Activated CD4-positive, CD25-positive, alpha-beta regulatory T cell (primary cell): ENCODE data around the gene DYSF.
"Not testable (repeated sequence)": the region's sequence is repeated elsewhere in the genome, so short reads cannot be mapped to it uniquely, and the experiment has no call there.

Experiments used
- DNase-seq, 4 experiments: peaks; one replicate each; lab custom pipeline; 2025; lab: John Stamatoyannopoulos, UW

The DYSF gene

DNA sequence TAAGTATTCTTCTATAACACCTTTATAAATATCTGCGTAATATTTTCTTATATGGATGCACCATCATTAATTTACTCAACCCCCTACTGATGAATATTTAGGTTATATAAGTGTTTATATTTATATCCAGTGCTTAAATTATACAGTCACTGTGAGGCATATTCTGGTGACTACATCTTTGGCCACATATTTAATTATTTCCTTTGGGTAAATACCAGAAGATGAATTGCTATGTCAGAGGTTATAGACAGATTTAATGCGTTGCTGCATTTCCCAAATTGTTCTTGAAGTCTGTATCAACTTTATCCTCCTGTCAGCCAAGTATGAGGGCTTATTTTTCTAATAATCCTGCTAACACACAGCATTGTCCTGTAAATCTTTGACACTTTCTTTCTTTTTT lies 18.7 kb downstream of the DYSF start:
- no peak for DNase-seq

DNA sequence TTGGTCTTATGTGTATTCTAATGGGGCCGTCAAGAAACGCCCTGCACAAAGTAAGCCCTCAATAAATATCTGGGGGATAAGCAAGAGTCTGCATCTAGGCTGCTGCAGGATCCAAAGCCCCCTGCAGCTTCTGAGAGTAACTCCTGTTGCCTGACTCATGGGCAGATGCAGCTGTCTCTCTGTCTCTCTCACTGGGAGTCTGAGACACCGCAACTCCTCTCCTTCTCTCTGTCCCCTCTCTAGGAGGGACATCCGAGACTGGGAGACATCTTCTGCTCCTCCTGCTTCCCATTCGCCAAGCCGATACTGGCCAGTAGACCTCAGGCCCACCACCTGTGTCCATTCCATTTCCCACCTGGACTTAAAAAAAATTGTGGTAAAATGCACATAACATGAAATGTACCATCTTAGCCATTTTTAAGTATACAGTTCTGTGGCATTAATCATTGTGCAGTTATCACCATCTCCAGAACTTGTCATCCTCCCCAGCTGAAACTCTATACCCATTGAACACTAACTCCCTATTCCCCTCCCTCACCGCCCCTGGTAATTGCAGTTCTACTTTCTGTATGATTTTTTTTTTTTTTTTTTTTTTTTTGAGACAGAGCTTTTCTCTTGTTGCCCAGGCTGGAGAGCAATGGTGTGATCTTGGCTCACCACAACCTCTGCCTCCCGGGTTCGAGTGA lies 20.1 kb downstream of the DYSF start:
- no peak for DNase-seq

DNA sequence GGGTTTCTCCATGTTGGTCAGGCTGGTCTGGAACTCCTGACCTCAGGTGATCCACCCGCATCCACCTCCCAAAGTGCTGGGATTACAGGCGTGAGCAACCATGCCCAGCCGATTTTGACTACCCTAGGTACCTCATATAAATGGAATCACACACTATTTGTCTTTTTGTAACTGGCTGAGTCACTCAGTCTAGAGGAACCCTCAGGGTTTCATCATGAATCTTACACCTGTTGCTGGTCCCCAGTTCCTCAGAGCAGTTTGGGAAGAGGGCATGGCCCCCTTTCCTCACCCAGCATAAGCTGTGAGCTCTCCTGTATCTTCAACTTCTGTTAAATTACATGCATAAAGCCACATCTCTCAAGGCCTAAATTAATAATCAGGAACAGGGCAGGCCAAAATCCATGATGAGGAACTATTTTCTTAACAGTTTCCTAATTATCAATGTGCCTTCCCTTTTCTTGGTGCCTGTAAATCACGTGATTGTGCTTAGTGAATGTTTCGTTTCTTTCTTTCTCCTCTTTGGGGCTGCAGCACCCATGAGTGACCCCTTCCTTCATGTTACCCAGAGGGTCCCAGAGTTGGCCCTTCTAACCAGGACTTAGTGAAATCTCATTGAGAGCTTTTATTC lies 20.9 kb downstream of the DYSF start:
- no peak for DNase-seq

DNA sequence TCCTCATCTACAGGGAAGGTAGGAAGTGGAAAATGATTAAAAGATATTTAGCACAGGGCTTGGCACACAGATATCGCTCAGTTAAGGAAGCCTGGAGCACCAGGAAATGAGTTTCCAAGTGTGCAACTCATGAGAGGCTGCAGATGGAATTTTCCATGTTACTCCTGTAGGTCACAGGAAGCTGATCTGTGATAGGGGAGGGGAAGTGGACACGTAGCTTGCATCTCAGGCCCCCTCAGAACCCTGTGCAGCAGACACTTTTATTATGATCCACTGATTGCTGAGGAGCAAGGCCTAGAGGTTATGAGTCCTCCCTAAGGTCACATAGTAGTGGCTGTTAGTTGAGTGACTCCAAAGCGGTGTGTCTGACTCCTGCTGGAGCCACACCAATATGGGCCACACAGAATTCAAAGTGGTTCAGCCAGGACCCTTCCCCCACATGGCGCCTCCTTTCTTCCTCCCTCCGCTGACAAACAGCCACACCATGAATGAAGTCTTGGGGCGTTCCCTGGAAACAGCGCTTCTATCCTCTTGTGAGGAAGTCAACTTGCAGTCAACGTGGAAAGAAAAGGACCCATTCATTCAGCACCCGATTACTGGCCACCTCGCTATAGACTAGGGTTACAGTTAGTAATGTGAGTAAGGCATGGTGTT lies 21.5 kb downstream of the DYSF start:
- DNase-seq = no peak

DNA sequence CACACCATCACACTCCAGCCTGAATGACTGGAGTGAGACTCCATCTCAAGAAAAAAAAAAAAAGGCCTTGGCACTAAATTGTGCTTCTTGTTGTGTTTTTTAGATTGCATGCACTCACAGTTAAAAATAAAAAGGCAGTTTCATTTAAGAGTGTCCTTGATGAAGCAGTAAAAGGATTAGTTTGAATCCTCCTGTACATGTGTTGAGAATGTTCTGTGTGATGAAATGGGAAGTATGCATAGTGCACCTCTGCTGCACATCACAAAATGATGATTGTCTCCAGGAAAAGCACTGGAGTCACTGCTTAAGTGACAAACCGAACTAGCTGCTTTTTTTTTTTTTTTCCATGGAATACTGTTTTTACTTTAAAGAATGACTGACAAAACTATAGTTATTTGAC lies 23.1 kb downstream of the DYSF start:
- no peak for DNase-seq

DNA sequence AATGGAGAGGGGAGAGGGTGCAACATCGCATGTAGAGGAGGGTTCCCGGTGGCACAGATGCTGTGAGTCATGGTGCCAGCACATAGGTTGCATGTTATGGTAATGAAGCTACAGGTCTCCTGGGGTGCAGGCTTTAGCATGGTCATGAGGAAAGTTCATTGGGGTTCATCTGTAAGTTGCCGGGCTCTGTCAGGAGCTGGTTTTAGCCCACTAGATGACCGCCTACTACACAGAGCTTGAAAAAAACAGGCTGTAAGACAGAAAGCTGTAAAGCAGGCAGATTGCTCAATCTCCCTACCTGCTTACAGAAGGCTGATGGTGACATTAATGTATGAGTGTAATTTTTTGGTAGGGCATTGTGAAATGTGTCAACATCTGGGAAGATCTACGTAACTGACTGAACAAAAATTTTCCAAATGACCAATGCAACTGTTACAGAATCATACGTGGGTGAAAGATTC lies 23.9 kb downstream of the DYSF start:
- DNase-seq = no peak

DNA sequence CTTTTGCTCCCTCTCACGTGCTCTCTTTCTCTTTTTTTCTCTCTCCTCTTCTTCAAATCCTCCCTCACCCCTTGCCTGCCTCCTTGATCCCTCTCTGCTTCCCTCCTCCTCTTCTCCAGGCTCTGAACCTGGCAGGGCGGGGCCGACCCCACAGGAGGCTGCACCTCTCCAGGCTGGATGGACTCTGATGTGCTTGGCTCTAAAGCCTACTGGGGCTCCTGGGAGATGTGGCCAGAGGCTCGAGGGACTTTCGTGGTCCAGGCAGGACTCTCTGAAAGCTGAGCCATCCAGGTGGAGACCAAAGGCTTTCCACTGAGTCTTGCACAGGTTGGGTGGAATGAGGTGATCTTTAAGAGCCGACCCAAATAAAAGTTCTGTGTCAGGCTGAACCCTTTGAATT lies 25.4 kb downstream of the DYSF start:
- DNase-seq = no peak

DNA sequence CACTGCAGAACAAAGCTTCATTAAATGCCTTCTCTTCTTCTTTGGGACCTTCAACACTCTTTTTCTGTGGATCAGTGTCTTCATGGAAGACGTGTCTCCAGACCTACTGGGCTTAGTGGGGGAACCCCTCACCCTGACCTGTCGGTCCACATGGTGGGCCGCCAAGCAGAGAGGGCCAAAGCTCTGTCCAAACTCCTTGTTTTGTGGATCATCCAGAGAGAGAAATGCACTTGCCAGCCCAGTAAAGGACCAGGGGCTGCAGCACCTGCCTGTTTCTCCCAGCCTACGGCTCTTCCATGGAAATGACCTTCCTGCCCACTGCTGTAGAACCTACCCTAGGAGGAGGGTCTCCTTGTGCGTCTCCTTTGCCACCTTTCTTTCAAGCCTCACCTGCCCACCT lies 25.9 kb downstream of the DYSF start:
- DNase-seq = no peak

DNA sequence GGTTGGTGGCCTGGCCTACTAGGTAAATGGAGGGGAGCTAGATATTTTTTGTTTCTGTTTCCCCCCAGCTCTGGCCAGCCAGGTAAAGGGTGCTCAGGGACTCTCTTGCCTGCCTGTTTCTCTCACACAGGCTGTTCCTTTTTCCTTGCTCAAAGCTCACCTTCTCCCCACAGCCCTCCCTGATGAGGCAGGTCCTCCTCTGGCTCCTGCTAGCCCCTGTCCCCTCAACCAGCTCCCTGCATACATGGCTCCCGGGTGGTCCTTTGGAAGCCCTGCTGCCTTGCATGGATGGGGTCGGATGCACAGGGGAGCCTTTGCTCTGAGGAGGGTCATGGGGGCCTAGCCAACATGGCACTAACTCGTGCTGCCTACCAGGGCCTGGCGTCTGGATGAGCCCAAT lies 27.8 kb downstream of the DYSF start:
- no peak for DNase-seq

DNA sequence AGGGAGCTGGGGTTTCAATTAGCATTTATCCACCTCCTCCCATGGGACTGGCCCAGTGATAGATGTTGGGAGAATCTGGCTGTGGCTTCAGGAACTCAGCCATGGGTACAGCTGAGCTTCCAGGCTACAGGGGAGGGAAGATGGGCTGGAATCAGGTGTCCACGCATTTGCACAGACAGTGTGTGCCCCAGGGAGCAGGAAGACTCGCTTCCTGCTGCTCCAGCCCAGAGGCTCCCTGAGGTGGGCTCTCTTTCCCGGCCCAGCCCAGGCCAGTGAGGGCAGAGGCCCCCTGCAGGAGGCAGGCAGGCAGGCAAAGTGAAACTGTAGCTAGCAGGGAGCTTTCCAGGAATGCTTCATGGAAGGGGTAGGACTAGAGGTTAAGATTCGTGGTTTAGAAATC lies 28.7 kb downstream of the DYSF start:
- no peak for DNase-seq

DNA sequence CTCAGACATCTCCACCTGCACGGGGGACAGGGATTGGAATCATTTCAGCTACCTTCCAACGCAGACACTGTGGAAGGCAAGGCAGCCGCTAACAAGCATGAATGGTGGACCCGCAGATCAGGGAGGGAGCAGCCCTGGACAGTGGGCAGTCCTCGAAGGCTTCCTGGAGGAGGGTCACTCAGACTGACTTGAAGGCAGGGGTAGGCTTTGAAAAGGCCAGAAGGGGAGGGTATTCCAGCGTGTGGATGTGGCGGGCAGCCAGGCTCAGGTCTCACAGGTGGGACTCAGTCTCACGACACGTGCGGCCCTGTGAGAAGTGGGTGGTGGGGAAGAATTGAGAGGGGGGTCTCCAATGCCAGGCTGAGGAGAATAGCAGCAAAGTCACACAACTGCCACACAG lies 29.9 kb downstream of the DYSF start:
- no peak for DNase-seq

DNA sequence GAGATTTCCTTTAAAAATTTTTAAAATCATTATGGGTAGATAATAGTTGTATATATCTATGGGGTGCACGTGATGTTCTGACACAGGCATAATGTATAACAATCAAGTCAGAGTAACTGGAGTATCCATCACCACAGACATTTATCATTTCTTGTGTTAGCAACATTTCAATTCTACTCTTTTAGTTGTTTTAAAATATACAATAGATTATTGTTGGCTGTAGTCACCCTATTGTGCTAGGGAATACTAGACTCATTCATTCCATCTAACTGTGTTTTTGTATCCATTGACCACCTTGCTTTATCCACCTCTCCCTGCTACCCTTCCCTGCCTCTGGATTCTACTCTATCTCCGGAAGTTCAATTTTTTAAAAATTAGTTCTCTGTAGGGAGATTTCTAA lies 31.0 kb downstream of the DYSF start:
- DNase-seq = no peak

DNA sequence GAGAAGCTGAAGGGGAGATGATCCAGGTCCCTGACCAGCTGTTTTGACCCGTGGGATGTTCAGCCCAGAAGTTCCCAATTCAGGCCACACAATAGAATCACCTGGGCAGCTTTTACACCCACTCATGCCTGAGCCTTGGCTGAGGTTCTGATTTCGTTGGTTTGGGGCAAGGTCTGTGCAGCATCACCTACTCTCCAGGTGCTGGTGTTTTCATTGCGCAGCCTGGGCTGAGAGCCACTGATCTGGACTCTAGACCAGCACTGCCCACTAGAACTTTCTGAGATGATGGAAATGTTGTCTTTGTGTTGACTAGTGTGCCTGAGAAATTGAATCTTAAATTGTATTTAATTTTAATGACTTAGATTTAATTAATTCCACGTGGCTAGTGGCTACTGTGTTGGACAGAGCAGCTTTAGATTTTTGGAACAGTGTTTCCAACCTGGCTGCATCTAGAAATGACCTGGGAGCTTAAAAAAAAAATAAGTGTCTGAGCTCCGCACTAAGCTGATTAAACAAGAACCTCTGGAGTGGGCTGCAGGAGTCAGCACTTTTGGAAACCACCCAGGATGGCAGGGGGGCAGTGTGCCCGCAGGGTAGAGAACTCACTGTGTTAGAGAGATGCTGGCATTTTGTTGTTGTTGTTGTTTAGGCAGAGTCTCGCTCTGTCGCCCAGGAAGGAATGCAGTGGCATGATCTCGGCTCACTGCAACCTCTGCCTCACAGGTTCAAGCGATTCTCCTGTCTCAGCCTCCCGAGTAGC lies 33.7 kb downstream of the DYSF start:
- no peak for DNase-seq

DNA sequence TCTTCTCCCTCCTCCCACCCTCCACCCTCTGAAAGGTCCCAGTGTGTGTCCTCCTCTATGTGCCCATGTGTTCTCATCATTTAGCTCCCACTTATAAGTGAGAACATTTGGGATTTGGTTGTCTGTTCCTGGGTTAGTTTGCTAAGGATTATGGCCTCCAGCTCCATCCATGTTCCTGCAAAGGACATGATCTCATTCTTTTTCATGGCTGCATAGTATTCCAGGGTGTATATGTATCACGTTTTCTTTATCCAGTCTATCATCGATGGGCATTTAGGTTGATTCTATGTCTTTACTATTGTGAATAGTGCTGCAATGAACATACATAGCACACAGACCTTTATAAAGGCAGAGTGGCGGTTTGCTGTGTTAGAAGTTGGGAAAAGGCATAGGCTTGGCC lies 38.2 kb downstream of the DYSF start:
- DNase-seq = not testable (repeated sequence)

DNA sequence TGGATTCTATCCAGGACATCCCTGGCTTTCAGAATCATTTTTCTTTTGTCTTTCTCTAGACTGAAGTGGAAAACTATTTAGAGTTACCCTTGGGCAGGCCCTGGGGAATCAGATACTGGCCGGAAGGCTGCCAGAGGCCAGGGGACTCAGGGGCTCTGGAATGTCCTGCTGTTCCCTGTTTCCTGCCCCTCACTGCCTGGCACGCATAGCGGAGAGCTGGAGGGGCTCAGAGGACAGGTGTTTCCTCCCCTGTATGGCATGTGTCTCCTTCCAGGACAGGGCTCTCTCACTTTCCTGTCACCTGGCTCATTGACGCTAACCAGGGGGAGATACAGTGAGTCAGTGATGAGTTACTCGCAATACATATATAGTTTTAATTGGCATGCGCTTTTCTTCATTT lies 38.8 kb downstream of the DYSF start:
- DNase-seq = no peak

DNA sequence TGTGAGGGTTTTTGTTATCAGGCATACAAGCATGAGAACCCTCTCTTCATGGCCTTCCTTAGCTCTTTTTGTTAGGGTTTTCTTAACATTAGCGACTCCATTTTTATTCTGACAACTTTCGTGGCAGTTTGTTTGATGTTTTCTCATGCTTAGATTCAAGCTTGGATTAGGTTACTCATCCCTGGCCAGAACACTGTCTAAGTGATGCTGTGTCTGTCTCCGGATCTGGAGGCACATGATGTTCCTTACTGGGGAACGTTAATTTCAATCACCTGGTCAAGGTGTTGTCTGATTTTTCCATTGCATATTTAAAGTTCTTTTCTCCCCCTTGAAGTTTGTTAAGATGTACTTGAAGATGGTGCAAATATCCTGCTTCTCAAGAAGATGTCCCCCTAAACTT lies 40.7 kb downstream of the DYSF start:
- DNase-seq = no peak

DNA sequence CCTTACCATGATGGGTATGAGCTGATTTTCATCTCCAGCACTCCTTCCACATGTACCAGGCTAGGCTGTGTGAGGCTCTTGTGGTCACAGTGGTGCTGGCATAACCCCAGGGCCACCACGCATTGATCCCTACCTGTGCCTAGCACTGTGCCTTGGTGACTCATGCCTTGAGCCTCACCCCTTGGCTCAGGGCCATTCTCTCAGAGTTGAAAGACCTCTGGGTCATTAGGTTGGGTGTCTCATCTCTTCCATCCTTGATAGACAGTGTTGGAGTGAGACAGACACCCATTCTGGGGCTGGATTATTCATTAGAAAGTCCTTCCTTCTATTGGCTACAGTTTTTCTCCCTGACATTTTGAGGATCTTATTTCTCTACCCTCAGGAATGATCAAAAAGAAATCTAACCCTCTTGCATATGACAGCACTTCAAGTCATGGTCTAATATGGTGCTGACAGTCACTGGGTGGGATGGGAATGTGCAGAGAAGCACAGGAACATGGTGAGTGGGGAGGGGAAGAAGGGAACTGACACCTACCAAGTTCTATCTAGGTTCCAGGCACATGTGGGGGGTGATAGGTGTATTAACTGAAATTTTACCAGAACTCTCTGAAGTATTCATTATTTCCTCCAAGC lies 41.3 kb downstream of the DYSF start:
- no peak for DNase-seq

DNA sequence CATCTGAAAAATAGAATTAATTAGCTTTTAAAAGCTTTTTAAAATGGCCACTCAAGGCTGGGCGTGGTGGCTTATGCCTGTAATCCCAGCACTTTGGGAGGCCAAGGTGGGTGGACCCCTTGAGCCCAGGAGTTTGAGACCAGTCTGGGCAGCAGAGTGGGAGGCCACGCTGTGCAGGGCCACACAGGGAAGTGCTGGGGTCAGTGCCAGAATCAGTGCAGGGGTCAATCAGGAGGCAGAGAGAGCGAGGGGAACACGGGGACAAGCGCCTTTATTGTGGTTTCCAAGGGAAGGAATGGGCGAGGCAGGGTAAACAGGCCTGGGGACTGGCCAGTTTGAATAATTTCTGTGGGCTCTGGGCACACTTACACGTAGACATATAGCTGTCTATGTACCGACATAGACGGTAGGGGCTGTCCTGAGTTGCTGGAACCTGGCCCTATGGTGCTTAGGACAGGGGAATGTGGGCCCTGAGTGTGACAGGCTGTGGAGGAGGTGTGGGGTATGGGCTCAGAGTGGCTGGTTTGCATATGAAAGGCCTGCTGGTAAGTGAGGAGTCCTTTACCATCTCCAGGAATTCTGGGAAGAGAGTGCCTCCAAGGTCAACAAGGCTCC lies 42.9 kb downstream of the DYSF start:
- no peak for DNase-seq

DNA sequence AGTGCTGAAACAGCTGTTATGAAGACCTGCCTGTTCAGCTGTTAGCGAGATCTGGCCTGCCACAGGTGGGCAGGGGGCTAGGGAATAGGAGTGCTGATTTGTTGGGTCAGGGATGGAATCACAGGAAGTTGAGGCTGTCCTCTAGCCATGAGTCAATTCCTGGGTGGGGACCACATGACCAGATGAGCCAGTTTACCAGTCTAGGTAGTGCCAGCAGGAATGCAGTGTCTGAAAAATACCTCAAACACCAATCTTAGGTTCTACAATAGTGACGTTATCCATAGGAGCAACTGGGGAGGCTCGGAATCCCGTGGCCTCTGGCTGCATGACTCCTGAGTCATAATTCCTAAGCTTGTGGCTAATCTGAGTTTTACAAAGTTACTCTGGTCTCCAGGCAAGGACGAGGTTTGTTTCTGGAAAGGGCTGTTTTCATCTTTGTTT lies 44.9 kb downstream of the DYSF start:
- no peak for DNase-seq

DNA sequence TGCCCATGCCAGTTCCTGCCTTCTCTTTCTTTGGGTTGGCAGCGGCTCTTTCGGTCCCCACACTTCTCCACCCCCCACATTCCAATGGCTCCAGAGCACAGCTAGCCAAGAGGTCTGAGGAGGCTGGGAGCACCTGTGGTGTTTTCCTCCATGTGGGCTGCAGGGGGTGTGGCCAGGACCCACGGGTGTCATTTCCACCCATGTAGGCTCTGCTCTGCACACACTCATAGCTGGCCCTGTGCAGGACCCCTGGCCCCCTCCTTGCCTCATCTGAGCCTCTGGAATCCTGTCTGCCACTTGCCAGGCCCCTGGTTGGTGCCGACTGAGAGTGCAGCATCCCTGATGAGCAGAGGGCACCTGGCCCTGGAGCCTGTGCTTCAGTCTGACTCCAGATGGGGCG lies 46.3 kb downstream of the DYSF start:
- DNase-seq = no peak

DNA sequence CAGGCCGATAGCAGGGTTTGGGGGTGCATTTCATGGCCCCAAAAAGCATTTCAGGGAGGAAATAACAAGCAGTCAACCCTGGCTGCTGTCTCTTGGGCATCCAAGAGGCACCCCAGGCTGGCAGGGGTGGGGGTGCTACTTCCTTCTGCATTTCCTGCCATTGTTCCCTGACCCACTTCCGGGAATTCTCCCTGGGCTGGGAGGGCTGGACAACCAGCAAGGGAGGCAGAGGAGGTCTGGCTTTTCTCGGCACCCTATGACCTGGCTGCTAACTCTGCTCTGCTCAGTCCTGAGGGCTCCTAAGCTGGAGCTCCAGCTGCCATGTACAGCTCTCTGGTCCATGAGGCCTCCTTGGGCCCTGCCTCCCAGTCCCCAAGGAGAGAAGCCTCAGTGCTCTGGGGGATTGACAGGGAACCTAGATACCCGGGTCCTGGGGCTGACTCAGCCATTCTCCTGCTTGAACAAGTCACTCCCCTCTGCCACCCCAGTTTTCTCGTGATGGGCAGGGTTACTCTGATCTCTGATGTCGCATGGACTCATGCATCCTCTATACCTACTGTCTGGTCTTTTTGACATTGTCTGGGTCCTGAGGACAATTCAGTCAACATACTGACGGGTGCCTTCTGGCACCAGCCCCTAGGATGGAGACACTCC lies 47.2 kb downstream of the DYSF start:
- DNase-seq = no peak
